ENCODE measurements around the gene SPC24. TPM values are rescaled to one million over a fixed set of nuclear protein-coding genes. Genes with fewer than 3 reads are reported as not detected.

The SPC24 gene
- total RNA-seq (2022) (8.6 and 16.4 TPM in 2 replicates), Bru-seq, nascent RNA (percentile 43 among the genes with signal in this experiment), BruChase-seq, experiment 1, labeled RNA remaining after a 6-hour chase (percentile 48 among the genes with signal in this experiment), BruChase-seq, experiment 2, labeled RNA remaining after a 2-hour chase (percentile 47 among the genes with signal in this experiment)
- long read RNA-seq, partial matches to known transcripts = 0 of 6 reads
- long read RNA-seq, other reads (novel, unspliced or antisense) = 1 of 6 reads

- H3K36me3 Mint-ChIP-seq (ENCODE audit: insufficient read depth, unreplicated experiment) = peaks cover 9% of the 10 kb centered on the region
- peak within 1 kb of the TSS; percentile 44 for H3K27ac Mint-ChIP-seq (ENCODE audit: low read depth, unreplicated experiment)
- H3K9me3 Mint-ChIP-seq (ENCODE audit: unreplicated experiment) = no peaks in the 10 kb centered on the region
- peak within 1 kb of the TSS; percentile 77 for H3K4me3 Mint-ChIP-seq (ENCODE audit: unreplicated experiment)
- BruUV-seq (replicated peaks) = TSS peak; percentile 25
- CTCF ChIA-PET = interaction anchor here (0.6 to 2.0 kb wide), 10 partner anchors 8 to 214 kb away, joined by 3 to 8 read pairs (median 4); no protein-coding TSS in a partner anchor
- no peak for TF ChIP-seq CTCF (IDR thresholded peaks at IDR 0.05; ENCODE audit: unreplicated experiment)
- intact Hi-C loops (cut with micrococcal nuclease) = no loop called here
- no peaks in the 10 kb centered on the region for H3K27me3 Mint-ChIP-seq (ENCODE audit: insufficient read depth, unreplicated experiment)
- H3K4me1 Mint-ChIP-seq (ENCODE audit: insufficient read depth, unreplicated experiment) = peaks cover 22% of the 10 kb centered on the region
- DNase-seq (ENCODE audit: unreplicated experiment) = peak; percentile 99
- POLR2A ChIA-PET = interaction anchor here (0.8 to 4.9 kb wide), 9 partner anchors 12 to 183 kb away, joined by 3 to 35 read pairs (median 7); no protein-coding TSS in a partner anchor
These were observed at the start of gene SPC24 for GRCh38 chr19:11155373-11156120. TSS of gene SPC24 (minus strand) at chr19:11155782. CDS start at chr19:11155776, 6 bp downstream.

- BruUV-seq (replicated peaks) = no TSS peak
- no peaks in the 10 kb centered on the region for H3K27me3 Mint-ChIP-seq (ENCODE audit: insufficient read depth, unreplicated experiment)
- H3K27ac Mint-ChIP-seq (ENCODE audit: low read depth, unreplicated experiment) = peak overlapping the region; percentile 83
- ChIA-PET POLR2A (interaction anchor here (0.6 kb wide), 1 partner anchor 41 kb away, joined by 3 read pairs; no protein-coding TSS in a partner anchor), CTCF (interaction anchor here (0.5 to 4.9 kb wide), 10 partner anchors 13 to 348 kb away, joined by 3 to 41 read pairs (median 6); partner anchors contain the start of gene SPC24)
- H3K4me1 Mint-ChIP-seq (ENCODE audit: insufficient read depth, unreplicated experiment) = peaks cover 25% of the 10 kb centered on the region
- H3K36me3 Mint-ChIP-seq (ENCODE audit: insufficient read depth, unreplicated experiment) = peaks cover 9% of the 10 kb centered on the region
- intact Hi-C loops (cut with micrococcal nuclease) = loop anchor here (2.0 kb wide), 1 partner anchor 168 kb away; no protein-coding TSS in a partner anchor
- no peaks in the 10 kb centered on the region for H3K9me3 Mint-ChIP-seq (ENCODE audit: unreplicated experiment)
- H3K4me3 Mint-ChIP-seq (ENCODE audit: unreplicated experiment) = peak overlapping the region; percentile 35
- no peak for TF ChIP-seq CTCF (IDR thresholded peaks at IDR 0.05; ENCODE audit: unreplicated experiment)
- DNase-seq (ENCODE audit: unreplicated experiment) = peak; percentile 97
These were observed 49.4 kb upstream of the SPC24 start for GRCh38 chr19:11204943-11205349.

- H3K4me3 Mint-ChIP-seq (ENCODE audit: unreplicated experiment) = no peak overlapping the region
- no peaks in the 10 kb centered on the region for H3K9me3 Mint-ChIP-seq (ENCODE audit: unreplicated experiment)
- peak overlapping the region; percentile 83 for H3K27ac Mint-ChIP-seq (ENCODE audit: low read depth, unreplicated experiment)
- H3K36me3 Mint-ChIP-seq (ENCODE audit: insufficient read depth, unreplicated experiment) = peaks cover 9% of the 10 kb centered on the region
- H3K27me3 Mint-ChIP-seq (ENCODE audit: insufficient read depth, unreplicated experiment) = no peaks in the 10 kb centered on the region
- BruUV-seq (replicated peaks) = no TSS peak
- ChIA-PET CTCF (interaction anchor here (0.6 to 4.9 kb wide), 12 partner anchors 13 to 348 kb away, joined by 3 to 41 read pairs (median 5); partner anchors contain the start of gene SPC24), POLR2A (interaction anchor here (0.6 to 1.1 kb wide), 3 partner anchors 52 to 108 kb away, joined by 3 to 4 read pairs (median 3); no protein-coding TSS in a partner anchor)
- peaks cover 25% of the 10 kb centered on the region for H3K4me1 Mint-ChIP-seq (ENCODE audit: insufficient read depth, unreplicated experiment)
- TF ChIP-seq CTCF (IDR thresholded peaks at IDR 0.05; ENCODE audit: unreplicated experiment) = no peak
- intact Hi-C loops (cut with micrococcal nuclease) = loop anchor here (2.0 kb wide), 1 partner anchor 167 kb away; no protein-coding TSS in a partner anchor
- no peak for DNase-seq (ENCODE audit: unreplicated experiment)
These were observed 48.6 kb upstream of the SPC24 start for GRCh38 chr19:11204076-11204602.

Measured in MCF 10A (cell line).